ENCODE measurements around the gene ORM2.
"Not testable (repeated sequence)": the region's sequence is repeated elsewhere in the genome, so short reads cannot be mapped to it uniquely, and the experiment has no call there.

Gene ORM2

GRCh38 chr9:114329625-114330022 lies at the start of gene ORM2:
Gene ORM2, plus strand, starts transcription at chr9:114329869. Its CDS starts 36 bp downstream, at chr9:114329905.
- DNase-seq = not testable (repeated sequence)

GRCh38 chr9:114280636-114281472 lies 48.8 kb upstream of the ORM2 start:
- DNase-seq = no peak

GRCh38 chr9:114281473-114282103 lies 48.1 kb upstream of the ORM2 start:
- no peak for DNase-seq

- DNase-seq = no peak
These were observed 47.6 kb upstream of the ORM2 start for GRCh38 chr9:114282104-114282485.

GRCh38 chr9:114282507-114282906 lies 47.2 kb upstream of the ORM2 start:
- DNase-seq = no peak

GRCh38 chr9:114282926-114283325 lies 46.7 kb upstream of the ORM2 start:
- peak; percentile 54 for DNase-seq

GRCh38 chr9:114283551-114284111 lies 46.0 kb upstream of the ORM2 start:
- DNase-seq = no peak

GRCh38 chr9:114284316-114285060 lies 45.2 kb upstream of the ORM2 start:
- no peak for DNase-seq

- peak; percentile 37 for DNase-seq
These were observed 44.4 kb upstream of the ORM2 start for GRCh38 chr9:114285166-114285867.

- no peak for DNase-seq
These were observed 43.5 kb upstream of the ORM2 start for GRCh38 chr9:114286146-114286679.

- DNase-seq = no peak
These were observed 42.5 kb upstream of the ORM2 start for GRCh38 chr9:114287001-114287762.

GRCh38 chr9:114287763-114288192 lies 41.9 kb upstream of the ORM2 start:
- no peak for DNase-seq

- DNase-seq = no peak
These were observed 41.2 kb upstream of the ORM2 start for GRCh38 chr9:114288193-114289091.

GRCh38 chr9:114289106-114289505 lies 40.6 kb upstream of the ORM2 start:
- DNase-seq = no peak

- no peak for DNase-seq
These were observed 39.8 kb upstream of the ORM2 start for GRCh38 chr9:114289571-114290481.

- DNase-seq = no peak
These were observed 39.1 kb upstream of the ORM2 start for GRCh38 chr9:114290561-114290986.

- peak; percentile 71 for DNase-seq
These were observed 38.6 kb upstream of the ORM2 start for GRCh38 chr9:114291064-114291474.

- DNase-seq = no peak
These were observed 37.6 kb upstream of the ORM2 start for GRCh38 chr9:114291886-114292590.

GRCh38 chr9:114294664-114295063 lies 35.0 kb upstream of the ORM2 start:
- no peak for DNase-seq

All from OCI-M1 (cell line).